SJCRH30 (cell line): Measurements from ENCODE around the gene ABCC6. TPM values are rescaled to one million over a fixed set of nuclear protein-coding genes. Genes with fewer than 3 reads are reported as not detected.

Source experiments
- DNase-seq, 2 experiments: peaks; one replicate each; pipeline ENCODE4 v3.0.0-alpha.2; 2015 to 2020
- H3K27ac ChIP-seq: fragments of 250-450 bp; sonication (Bioruptor Pico); 2 replicates; pipeline ENCODE4 v1.5.1; 2020; ENCODE audit warnings: mild to moderate bottlenecking, moderate library complexity
- H3K27me3 ChIP-seq: fragments of 250-450 bp; sonication (Bioruptor Pico); 2 replicates; pipeline ENCODE4 v1.5.1; 2020; ENCODE audit warnings: mild to moderate bottlenecking, moderate library complexity
- H3K36me3 ChIP-seq: fragments of 250-450 bp; sonication (Bioruptor Pico); 2 replicates; pipeline ENCODE4 v1.5.1; 2020; ENCODE audit warnings: mild to moderate bottlenecking, moderate library complexity
- H3K4me1 ChIP-seq: fragments of 250-450 bp; sonication (Bioruptor Pico); 2 replicates; pipeline ENCODE4 v1.5.1; 2020; ENCODE audit warnings: mild to moderate bottlenecking, moderate library complexity
- H3K4me3 ChIP-seq: fragments of 250-450 bp; sonication (Bioruptor Pico); 2 replicates; pipeline ENCODE4 v1.5.1; 2020; ENCODE audit warnings: mild to moderate bottlenecking, moderate library complexity
- H3K9me3 ChIP-seq: fragments of 250-450 bp; sonication (Bioruptor Pico); replicated peaks from 2 replicates; pipeline ENCODE4 v1.5.1; 2020; ENCODE audit warnings: mild to moderate bottlenecking, moderate library complexity
- total RNA-seq: library from RNA; depleted of rRNA; stranded (reverse); fragments of >200 nt; shearing (Covaris generic); gene quantifications from 2 replicates; pipeline ENCODE4 v1.2.3, GENCODE V29; 2014

The ABCC6 gene
- total RNA-seq, 1 experiment from 2014 or later = 1.5 TPM

GRCh38 chr16:16138034-16138635 lies 85.2 kb downstream of the ABCC6 start:
- DNase-seq = no peak

GRCh38 chr16:16137110-16137509 lies 86.2 kb downstream of the ABCC6 start:
- Histone ChIP-seq H3K4me1 (no peaks in the 10 kb centered on the region), H3K27me3 (no peaks in the 10 kb centered on the region), H3K4me3 (no peak overlapping the region), H3K27ac (no peak overlapping the region), H3K36me3 (peaks cover 17% of the 10 kb centered on the region), H3K9me3 (no peaks in the 10 kb centered on the region)
- DNase-seq = no peak

More at GRCh38 chr16:16138034-16138635, 85.2 kb downstream of the ABCC6 start:
- H3K9me3 ChIP-seq = no peaks in the 10 kb centered on the region
- H3K36me3 ChIP-seq = peaks cover 17% of the 10 kb centered on the region
- no peaks in the 10 kb centered on the region for H3K4me1 ChIP-seq
- no peak overlapping the region for H3K4me3 ChIP-seq
- no peak overlapping the region for H3K27ac ChIP-seq
- no peaks in the 10 kb centered on the region for H3K27me3 ChIP-seq

DNA sequence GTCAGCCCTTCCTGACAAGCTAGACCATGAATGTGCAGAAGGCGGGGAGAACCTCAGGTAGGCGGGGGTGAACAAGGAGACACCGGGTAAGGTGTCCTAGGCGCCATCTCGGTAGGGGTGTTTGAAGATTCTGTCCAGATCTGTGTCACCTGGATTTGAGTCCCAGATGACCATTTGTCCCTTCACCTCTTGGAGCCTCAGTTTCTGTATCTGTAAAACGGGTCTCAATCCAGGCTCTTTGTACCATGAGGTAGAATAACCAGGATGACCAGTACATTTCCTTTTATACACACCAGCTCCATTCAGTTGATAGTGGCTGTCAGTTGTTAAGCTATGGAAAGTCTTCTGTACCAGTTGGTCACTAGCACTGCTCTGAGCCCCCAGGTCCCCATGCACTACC lies 86.7 kb downstream of the ABCC6 start:
- DNase-seq = no peak
- peaks cover 17% of the 10 kb centered on the region for H3K36me3 ChIP-seq

GRCh38 chr16:16133943-16134604 lies 89.2 kb downstream of the ABCC6 start:
- no peak overlapping the region for H3K27ac ChIP-seq
- no peak overlapping the region for H3K4me3 ChIP-seq
- no peaks in the 10 kb centered on the region for H3K4me1 ChIP-seq
- peaks cover 17% of the 10 kb centered on the region for H3K36me3 ChIP-seq
- DNase-seq = no peak
- no peaks in the 10 kb centered on the region for H3K9me3 ChIP-seq
- H3K27me3 ChIP-seq = no peaks in the 10 kb centered on the region

More for the DNA sequence above, 86.7 kb downstream of the ABCC6 start:
- Histone ChIP-seq H3K4me1 (no peaks in the 10 kb centered on the region), H3K9me3 (no peaks in the 10 kb centered on the region), H3K27me3 (no peaks in the 10 kb centered on the region), H3K4me3 (no peak overlapping the region), H3K27ac (no peak overlapping the region)

DNA sequence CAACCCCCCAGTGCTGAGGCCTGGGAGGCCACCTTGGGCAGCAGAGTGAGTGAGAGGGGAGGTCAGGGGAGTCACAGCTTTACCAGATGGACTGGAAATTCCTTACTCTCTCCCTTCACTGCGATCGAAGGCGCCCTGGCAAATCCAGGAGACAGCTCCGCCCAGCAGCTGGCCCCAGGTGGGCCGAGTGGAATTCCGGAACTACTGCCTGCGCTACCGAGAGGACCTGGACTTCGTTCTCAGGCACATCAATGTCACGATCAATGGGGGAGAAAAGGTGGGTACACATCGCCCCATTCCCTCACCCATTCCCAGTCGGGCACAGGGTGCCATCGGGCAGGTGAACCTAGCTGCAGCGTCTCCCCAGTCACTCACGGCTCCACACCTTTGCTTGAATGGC lies 91.6 kb downstream of the ABCC6 start:
- no peaks in the 10 kb centered on the region for H3K9me3 ChIP-seq
- DNase-seq = no peak
- H3K4me3 ChIP-seq = no peak overlapping the region
- H3K36me3 ChIP-seq = peaks cover 4% of the 10 kb centered on the region
- no peak overlapping the region for H3K27ac ChIP-seq
- no peaks in the 10 kb centered on the region for H3K27me3 ChIP-seq
- no peaks in the 10 kb centered on the region for H3K4me1 ChIP-seq

GRCh38 chr16:16131204-16131603 lies 92.1 kb downstream of the ABCC6 start:
- Histone ChIP-seq H3K9me3 (no peaks in the 10 kb centered on the region), H3K4me3 (no peak overlapping the region), H3K27me3 (no peaks in the 10 kb centered on the region), H3K4me1 (no peaks in the 10 kb centered on the region), H3K27ac (no peak overlapping the region), H3K36me3 (no peaks in the 10 kb centered on the region; the same call in none of the 2 replicates)
- DNase-seq = no peak

DNA sequence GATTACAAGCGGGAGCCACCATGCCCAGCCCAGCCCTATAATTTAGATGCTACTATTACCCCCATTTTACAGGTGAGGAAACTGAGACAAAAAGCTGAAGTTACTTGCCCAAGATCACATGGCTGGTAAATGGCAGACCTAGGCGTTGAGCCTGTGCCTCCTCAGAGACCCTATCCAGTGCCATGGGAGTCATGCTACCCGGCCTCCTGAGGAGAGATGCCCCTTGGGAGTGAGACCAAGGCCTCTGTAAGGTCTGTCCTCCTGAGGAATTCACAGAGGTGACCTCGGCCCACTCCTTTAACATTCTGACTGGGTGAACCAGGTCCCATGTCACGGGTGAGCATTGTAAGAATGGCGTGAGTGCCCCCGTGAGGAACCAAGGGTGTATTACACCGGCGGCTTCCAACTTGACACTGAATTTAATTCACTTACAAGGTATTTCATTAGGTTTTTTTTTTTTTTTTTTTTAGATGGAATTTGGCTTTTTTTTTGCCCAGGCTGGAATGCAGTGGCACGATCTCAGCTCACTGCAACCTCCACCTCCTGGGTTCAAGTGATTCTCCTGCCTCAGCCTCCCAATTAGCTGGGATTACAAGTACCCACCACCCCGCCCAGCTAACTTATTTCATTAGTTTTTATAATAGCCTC lies 95.7 kb downstream of the ABCC6 start:
- Histone ChIP-seq H3K27ac (no peak overlapping the region), H3K36me3 (peaks cover 12% of the 10 kb centered on the region), H3K4me1 (no peaks in the 10 kb centered on the region), H3K4me3 (no peak overlapping the region), H3K9me3 (no peaks in the 10 kb centered on the region), H3K27me3 (no peaks in the 10 kb centered on the region)
- DNase-seq = peak; percentile 57 to 80

DNA sequence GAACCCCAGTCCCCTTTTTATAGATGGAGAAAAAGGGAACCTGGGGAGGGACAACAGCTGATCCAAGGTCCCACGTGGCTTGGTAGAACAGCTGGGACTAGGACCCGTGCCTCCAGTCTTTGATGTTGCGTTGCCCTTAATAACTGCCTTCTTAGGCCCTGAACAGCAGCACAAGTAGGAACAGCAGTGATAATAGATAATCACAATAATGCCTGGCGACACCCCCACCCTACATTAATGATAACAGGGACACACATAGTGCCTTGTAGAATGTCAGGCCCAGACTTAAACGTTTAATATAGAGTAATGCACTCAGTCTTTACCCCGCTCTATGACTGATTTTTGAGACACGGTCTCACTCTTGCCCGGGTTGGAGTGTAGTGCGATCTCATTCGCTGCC lies 96.4 kb downstream of the ABCC6 start:
- H3K4me1 ChIP-seq = no peaks in the 10 kb centered on the region
- peaks cover 12% of the 10 kb centered on the region for H3K36me3 ChIP-seq
- no peaks in the 10 kb centered on the region for H3K9me3 ChIP-seq
- H3K27ac ChIP-seq = no peak overlapping the region
- DNase-seq = no peak
- no peak overlapping the region for H3K4me3 ChIP-seq
- no peaks in the 10 kb centered on the region for H3K27me3 ChIP-seq

DNA sequence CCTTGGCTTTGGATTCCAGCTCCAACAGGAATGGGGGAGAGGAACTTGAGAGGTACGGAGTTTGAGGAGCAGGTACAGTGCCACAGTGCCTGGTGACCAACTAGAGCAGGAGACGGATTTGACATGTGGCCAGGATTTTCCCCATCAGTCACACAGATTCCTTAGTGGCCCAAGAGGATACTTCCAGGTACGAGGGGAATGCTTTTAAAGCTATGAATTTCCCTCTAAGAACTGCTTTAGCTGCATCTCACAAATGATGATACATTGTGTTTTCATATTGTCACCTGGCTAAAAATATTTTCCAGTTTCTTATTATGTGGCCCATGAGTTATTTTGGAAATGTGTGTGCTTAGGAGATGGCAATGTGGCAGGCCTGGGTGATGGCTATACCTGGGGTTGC lies 98.3 kb downstream of the ABCC6 start:
- peaks cover 17% of the 10 kb centered on the region for H3K36me3 ChIP-seq
- H3K4me3 ChIP-seq = no peak overlapping the region
- no peak overlapping the region for H3K27ac ChIP-seq
- no peaks in the 10 kb centered on the region for H3K27me3 ChIP-seq
- no peak for DNase-seq
- H3K4me1 ChIP-seq = no peaks in the 10 kb centered on the region
- no peaks in the 10 kb centered on the region for H3K9me3 ChIP-seq

DNA sequence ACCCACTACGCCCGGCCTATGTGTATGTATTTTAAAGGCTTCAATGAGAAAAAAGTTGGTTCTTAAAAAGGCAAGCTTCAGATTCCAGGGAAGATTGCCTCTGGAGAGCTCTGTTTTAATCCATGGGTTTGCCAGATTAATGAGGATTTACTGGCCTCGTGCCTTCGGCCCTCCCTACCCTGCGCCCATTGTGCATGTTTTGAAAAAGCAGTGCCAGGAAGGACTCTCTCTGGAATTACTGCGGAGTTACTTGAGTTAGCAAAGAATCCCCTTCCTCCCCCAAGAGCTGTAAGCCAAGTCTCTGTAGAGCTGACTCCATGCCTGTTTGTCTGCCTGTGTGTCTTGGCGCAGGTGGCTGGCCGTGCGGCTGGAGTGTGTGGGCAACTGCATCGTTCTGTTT lies 98.9 kb downstream of the ABCC6 start:
- DNase-seq = no peak
- H3K9me3 ChIP-seq = no peaks in the 10 kb centered on the region
- peaks cover 17% of the 10 kb centered on the region for H3K36me3 ChIP-seq
- H3K27ac ChIP-seq = no peak overlapping the region
- no peak overlapping the region for H3K4me3 ChIP-seq
- no peaks in the 10 kb centered on the region for H3K4me1 ChIP-seq
- H3K27me3 ChIP-seq = no peaks in the 10 kb centered on the region

- Histone ChIP-seq H3K27ac (no peak overlapping the region), H3K4me1 (no peaks in the 10 kb centered on the region), H3K27me3 (no peaks in the 10 kb centered on the region), H3K4me3 (no peak overlapping the region), H3K9me3 (no peaks in the 10 kb centered on the region; the same call in 1 of the 2 replicates), H3K36me3 (peaks cover 18% of the 10 kb centered on the region)
- no peak for DNase-seq
These were observed 101.0 kb downstream of the ABCC6 start for GRCh38 chr16:16122264-16122663.

DNA sequence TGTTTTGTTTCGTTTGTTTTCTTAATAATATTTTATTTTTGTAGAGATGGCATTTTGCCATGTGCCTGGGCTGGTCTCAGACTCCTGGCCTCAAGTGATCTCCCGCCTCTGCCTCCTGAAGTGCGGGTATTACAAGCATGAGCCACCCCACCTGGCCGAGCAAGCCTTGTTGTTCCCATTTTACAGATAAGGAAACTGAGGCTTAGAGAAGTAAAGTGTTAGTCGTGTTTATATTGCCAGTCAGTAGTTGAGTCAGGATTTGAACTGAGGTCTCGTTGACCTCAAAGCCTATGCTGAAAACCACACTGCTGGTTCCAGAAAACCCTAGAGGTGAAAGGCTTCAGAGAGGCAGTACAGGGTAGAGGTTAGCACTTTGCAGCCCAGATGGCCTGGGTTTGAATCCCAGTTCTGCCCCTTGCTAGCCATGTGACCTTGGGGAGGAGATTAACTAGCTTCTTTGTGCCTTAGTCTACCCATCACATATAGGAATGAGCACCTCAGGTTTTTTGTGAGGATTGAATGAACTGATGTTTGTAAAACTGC lies 102.0 kb downstream of the ABCC6 start:
- DNase-seq = no peak
- Histone ChIP-seq H3K4me3 (no peak overlapping the region), H3K9me3 (no peaks in the 10 kb centered on the region; the same call in 1 of the 2 replicates), H3K27ac (no peak overlapping the region), H3K27me3 (no peaks in the 10 kb centered on the region), H3K36me3 (peaks cover 26% of the 10 kb centered on the region), H3K4me1 (no peaks in the 10 kb centered on the region)

DNA sequence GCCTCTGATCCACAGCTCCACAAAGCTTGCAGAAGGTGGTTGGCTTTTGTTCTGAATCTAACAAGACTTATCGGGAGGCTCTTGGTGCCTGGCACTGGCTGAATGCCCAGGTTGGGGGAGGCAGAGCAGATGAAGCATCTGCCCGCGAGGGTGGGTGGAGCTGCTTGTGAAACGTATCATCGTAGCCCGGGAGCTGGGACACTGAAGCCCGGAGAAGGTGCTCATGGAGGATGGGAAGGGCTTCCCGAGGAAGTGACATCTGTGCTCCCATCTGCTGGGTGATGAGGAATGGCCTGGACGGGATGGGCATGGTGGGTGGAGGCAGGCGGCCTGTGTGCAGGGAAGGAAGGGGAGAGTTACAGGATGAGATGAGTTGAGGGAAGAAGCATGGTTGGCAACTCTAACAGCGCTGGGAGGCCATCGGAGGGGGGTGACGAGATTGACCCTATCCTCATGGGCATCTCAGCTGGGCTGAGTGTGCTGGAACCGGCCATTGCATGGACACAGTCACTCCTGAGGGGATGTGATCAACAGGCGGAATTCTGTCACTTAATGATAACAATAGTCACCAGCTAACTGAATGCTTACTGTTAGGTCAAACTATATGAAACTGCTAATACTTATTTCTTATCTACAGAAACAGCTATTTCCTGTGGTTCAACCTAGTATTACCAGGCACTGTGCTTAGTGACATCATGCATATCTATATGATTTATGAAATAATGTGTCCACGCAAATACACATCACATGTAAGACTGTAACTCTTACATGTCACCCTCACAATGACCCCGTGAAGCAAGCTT lies 102.7 kb downstream of the ABCC6 start:
- DNase-seq = no peak
- peaks cover 27% of the 10 kb centered on the region for H3K36me3 ChIP-seq
- no peak overlapping the region for H3K27ac ChIP-seq

DNA sequence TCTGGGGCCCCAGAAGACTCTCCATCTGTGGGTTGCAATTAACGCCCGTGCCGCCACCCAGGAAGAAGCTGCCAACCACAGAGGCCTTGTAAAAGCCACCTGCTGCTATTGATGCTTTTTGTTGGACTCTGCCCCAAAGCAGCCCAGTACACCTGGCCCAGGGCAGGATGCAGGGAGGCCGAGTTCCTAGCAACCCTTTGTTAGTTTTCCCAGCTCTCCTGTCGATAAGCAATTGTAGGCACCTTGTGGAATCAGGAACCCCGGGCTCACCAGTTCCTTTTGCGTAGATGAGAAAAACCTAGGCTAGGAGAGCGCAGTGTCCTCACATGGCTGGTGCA lies 103.3 kb downstream of the ABCC6 start:
- no peak overlapping the region for H3K27ac ChIP-seq
- H3K9me3 ChIP-seq = no peaks in the 10 kb centered on the region; the same call in 1 of the 2 replicates
- peaks cover 29% of the 10 kb centered on the region for H3K36me3 ChIP-seq
- DNase-seq = no peak
- H3K4me3 ChIP-seq = no peak overlapping the region
- no peaks in the 10 kb centered on the region for H3K4me1 ChIP-seq
- no peaks in the 10 kb centered on the region for H3K27me3 ChIP-seq

More for the DNA sequence above, 102.7 kb downstream of the ABCC6 start:
- Histone ChIP-seq H3K4me1 (no peaks in the 10 kb centered on the region), H3K9me3 (no peaks in the 10 kb centered on the region; the same call in 1 of the 2 replicates), H3K4me3 (no peak overlapping the region), H3K27me3 (no peaks in the 10 kb centered on the region)
